Measurements from ENCODE around the gene APPL1.

APPL1 gene

GRCh38 chr3:57275393-57275792 is 47.9 kb downstream of the APPL1 start:
- no peak for DNase-seq

- no peak for DNase-seq
These were observed 50.7 kb downstream of the APPL1 start for GRCh38 chr3:57278237-57278636.

- no peak for DNase-seq
These were observed 52.2 kb downstream of the APPL1 start for GRCh38 chr3:57279685-57280084.

GRCh38 chr3:57281715-57282114 is 54.2 kb downstream of the APPL1 start:
- DNase-seq: peak; percentile 33

- no peak for DNase-seq
These were observed 55.8 kb downstream of the APPL1 start for GRCh38 chr3:57283334-57283733.

GRCh38 chr3:57287205-57287604 is 59.7 kb downstream of the APPL1 start:
- DNase-seq: no peak

- no peak for DNase-seq
These were observed 60.9 kb downstream of the APPL1 start for GRCh38 chr3:57288403-57288802.

GRCh38 chr3:57292159-57292896 is 64.8 kb downstream of the APPL1 start, which contains the start of gene ASB14:
ASB14 (minus strand) TSS chr3:57292685; CDS start chr3:57292033, 652 bp downstream.
- no peak for DNase-seq

GRCh38 chr3:57292897-57293526 is 65.5 kb downstream of the APPL1 start:
- no peak for DNase-seq

- peak; percentile 17 for DNase-seq
These were observed 70.5 kb downstream of the APPL1 start for GRCh38 chr3:57298041-57298440.

GRCh38 chr3:57303520-57303919 is 76.0 kb downstream of the APPL1 start:
- peak; percentile 25 for DNase-seq

- no peak for DNase-seq
These were observed 82.3 kb downstream of the APPL1 start for GRCh38 chr3:57309769-57310360.

- no peak for DNase-seq
These were observed 86.7 kb downstream of the APPL1 start for GRCh38 chr3:57314204-57314603.
